Colon (tissue), 2 donors: Measurements from ENCODE around the gene CCND2.
"Not testable (repeated sequence)": the region's sequence is repeated elsewhere in the genome, so short reads cannot be mapped to it uniquely, and the experiment has no call there.

Experiments used
- FAIRE-seq: peaks from 2 replicates; lab custom pipeline; 2012; peaks lifted over from hg19 to GRCh38; lab: Jason Lieb, UNC
- donor health status: control.
- donor health status: control.

CCND2 gene

DNA sequence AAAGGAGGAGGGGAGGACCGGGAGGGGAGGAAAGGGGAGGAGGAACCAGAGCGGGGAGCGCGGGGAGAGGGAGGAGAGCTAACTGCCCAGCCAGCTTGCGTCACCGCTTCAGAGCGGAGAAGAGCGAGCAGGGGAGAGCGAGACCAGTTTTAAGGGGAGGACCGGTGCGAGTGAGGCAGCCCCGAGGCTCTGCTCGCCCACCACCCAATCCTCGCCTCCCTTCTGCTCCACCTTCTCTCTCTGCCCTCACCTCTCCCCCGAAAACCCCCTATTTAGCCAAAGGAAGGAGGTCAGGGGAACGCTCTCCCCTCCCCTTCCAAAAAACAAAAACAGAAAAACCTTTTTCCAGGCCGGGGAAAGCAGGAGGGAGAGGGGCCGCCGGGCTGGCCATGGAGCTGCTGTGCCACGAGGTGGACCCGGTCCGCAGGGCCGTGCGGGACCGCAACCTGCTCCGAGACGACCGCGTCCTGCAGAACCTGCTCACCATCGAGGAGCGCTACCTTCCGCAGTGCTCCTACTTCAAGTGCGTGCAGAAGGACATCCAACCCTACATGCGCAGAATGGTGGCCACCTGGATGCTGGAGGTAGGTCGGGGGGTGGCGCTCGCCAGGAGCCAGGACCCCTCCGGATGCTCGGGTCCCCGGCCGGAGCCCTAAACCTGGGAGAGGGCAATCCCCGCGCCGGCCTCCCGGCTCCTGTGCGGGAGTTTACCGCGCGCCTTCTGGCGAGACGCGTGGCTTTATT is at the start of gene CCND2:
Gene CCND2 (plus strand): TSS at position 111 of the 744 bp plus-strand sequence. CDS start 279 bp downstream, at position 390.
- FAIRE-seq: no peak

DNA sequence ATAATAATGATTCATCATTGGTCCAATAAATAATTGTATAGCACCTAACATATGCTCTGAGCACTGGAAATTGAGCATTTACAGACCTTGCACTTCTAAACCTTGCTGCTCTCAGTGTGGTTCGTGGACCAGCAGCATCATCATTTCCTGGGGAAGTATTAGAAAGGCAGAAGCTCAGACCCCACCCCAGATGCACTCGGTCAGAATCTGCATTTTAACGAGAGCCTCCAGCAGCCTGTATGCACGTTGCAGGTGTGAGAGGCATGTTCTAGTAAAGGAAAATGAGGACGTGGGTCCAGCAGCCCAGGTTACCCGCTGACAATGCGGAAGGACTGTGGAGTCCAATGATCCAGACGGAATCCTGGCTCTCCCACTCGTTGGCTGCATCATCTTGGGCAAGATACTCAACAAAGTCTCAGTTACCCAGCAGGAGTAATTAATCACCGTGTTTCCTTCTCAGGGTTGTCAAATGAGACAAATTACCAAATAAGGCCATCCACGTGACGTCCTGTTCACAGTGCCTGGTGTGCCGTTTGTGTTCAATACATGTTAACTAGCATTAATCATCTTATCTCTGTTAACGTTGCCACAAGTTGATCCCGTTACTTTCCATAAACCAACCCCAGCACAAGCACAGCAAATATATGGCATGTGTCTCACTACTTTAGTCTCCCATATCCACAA is 49.2 kb upstream of the CCND2 start:
- FAIRE-seq: no peak

DNA sequence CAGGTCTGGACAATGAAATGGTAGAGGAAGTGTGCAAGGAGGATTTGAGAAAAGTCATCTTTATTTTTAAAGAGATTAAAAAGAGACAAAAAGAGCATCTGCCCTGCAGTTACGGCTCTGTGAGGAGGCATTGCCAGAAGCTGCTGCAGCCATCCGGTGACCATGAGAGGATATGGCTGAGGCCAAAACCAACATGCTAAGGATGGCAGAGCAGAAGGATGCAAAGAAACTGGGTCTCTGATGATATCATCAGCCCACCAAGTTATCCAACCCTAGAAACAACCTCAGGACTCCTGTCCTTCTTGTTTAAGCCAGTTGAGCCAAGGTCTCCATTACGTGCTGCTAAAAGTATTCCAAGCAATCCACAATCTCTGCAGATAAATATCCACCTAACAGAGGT is 48.0 kb upstream of the CCND2 start:
- FAIRE-seq: no peak

DNA sequence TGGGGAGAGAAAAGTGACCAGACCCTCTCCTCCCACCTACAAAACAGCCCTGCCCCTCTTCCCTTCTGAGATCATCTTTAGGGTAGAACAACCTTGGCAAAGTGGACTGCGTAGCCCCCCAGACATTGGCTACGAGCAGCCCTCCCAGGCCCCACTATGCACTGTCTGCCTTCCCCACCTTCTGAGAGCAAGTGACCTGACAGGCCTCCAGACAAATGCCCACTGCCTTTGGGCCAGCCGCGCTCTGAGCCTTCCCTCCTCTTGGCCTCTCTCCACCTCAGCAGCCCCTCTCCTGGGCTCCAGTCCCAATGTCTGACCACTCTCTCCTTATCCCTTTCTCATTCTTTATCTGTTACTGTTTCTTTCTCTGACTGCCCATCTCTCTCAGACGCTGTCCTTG is 46.5 kb upstream of the CCND2 start:
- no peak for FAIRE-seq

DNA sequence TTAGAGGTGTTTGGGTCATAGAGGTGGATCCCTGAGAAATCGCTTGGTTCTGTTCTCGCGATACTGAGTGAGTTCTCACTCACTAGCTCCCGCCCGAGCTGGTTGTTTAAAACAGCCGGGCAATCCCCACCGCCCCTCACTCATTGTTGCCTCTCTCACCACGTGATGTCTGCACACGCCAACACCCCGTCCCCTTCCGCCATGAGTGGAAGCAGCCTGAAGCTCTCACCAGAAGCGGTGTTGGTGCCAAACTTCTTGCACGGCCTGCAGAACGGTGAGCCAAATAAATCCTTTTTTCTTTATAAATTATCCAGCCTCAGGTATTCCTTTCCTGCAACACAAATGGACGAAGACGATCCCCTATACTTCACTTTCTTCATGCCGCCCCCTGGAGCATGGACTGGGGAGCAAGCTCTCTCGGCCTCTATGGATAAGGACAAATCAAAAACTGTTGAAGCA is 45.4 kb upstream of the CCND2 start:
- FAIRE-seq: no peak

DNA sequence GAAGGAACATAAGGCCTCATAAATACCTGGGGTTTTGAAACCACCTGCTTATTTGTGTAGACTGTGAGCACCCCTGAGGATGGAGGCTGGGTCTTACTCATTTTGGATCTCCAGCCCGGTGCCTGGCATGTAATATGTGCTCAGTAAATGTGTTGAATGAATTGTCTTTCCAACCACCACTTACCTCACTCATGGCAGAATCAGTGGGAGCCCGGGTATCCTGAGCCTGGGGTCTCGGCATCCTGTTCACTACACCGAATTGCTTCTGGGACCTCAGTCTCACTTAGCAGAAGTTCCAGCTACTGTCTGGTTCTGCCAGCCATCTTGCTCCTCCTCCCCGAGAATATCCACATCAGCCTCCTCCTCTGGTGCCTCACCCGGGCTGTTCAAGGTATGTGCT is 43.0 kb upstream of the CCND2 start:
- no peak for FAIRE-seq

DNA sequence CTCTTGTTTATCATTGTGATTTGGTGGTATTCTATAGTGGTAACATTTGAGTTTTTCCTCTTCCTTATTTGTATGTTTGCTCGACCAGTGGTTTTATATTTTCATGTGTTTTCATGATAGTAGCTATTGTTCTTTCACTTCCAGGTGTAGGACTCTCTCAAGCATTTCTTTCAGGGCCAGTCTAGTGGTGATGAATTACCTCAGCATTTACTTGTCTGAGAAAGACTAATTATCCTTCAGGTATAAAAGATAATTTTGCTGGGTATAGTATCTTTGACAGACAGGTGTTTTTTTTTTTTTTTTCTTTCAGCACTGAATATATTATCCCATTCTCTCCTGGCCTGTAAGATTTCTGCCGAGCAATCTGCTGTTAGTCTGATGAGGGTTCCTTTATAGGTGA is 35.0 kb upstream of the CCND2 start:
- FAIRE-seq: no peak

DNA sequence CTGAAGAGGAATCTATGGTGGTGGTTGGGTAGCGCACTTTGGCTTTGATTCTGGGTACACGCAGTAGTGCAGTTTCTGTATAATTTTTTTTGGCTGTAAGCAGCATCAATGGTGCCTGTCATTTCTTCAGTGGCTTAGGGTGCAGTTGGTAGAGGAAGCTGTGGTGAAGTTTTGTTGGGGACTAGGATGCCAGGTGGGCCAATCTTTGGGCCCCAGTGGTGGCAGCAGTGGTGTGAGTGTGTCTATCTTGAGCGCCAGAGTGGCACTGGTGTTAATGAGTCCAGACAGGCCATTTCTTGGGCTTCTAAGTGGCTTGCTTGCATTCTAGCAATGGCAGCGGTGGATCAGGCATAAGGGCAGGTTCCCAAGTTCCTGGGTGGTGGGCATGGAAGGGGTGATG is 33.8 kb upstream of the CCND2 start:
- no peak for FAIRE-seq

DNA sequence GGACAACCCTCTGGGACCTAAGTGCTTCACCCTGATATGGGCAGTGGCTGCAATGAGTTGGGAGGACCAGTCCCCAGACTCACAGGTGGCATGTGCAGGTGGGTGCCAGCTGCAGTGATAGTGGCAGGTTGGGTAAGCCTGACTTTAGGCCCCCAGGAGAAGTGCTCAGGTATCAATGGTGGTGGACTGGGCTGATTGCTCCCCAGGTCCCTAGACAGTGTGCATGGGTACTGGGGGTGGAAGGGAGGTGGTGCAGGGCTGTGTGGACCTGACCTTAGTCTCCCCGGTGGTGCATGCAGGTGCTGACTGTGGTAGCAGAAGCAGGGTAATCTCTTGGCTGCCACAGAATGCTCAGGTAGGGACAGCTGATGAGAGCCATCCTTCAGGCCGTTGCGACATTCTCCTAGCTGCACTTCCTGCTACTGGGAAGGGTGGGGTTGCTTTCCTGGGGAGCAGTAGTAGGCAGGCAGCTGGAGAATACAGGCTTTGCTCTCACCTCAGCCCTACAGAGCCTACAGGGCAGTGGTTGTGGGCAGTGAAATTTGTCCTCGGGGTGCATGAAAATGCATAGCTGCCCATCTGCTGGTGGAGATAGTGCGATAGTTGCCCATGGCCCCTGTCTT is 33.3 kb upstream of the CCND2 start:
- FAIRE-seq: no peak

DNA sequence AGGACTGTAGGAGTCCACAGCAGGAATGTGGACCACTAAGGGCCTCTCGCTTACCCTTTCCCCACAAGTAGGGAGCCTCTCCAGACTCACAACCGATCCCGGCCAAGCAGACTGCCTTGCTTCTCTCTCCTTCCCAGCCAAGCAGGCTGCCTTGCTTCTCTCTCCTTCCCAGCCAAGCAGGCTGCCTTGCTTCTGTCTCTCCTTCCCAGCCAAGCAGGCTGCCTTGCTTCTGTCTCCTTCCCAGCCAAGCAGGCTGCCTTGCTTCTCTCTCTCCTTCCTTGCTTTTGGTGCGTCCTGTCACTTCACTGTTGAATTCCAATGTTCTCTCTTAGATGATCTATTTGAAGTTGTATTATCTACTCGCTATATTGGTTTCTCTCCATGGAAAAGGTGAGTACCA is 32.6 kb upstream of the CCND2 start:
- FAIRE-seq: no peak

DNA sequence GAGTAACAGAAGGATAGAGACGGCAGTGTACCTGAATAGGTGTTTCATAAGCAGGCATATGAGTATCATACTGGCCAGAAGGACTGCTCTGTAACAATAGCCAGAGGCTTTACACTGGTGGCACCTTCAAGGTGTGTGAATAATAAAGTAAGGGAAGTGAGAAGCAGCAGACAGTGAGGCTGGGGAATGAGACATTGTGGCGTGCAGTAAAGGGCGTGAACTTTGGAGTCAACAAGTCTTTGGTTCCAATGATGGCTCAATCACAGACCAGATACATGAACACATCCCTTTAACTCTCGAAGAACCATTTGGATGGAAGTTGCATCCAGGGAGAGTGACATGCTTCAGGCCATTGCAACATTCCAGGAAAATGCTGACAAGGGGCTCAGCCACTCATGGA is 32.0 kb upstream of the CCND2 start:
- no peak for FAIRE-seq

DNA sequence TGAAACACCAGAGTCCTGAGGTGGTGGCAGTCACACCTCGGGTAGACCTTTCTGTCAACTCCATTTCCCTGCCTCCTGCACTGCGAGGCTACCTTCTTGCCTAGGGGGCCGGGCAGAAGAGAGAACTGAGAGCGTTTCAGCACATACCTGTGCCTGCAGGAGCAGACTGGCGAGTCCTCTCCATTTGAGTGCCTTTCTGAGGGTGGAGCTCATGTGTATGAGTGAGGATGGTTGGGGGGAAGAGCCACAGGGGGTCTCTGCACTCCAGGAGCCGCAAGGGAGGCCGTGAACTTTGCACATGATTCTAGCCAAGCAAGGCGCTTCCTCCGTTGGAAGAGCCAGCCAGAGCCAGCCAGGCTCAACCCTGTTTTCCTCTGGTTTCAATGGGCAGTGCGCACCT is 31.0 kb upstream of the CCND2 start:
- no peak for FAIRE-seq

DNA sequence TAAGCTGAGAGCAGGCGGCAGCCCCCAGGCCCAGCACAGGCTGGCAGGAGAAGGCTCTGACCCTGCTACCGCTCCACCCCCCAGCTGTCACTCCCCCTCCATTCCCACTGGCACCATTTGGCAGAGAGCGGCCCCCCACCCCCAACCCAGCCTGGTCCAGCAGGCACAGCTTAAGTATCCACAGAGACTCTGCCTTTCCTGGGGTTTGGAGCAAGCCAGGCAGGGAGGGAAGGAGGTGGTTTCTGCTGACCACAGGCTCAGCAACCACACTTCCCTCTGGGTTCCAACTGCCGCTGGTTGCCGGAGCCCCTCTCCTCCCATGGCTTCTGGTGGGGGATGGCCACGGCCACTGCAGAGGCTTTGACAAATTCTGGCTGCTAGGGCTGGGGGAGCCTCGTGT is 30.5 kb upstream of the CCND2 start:
- FAIRE-seq: no peak

DNA sequence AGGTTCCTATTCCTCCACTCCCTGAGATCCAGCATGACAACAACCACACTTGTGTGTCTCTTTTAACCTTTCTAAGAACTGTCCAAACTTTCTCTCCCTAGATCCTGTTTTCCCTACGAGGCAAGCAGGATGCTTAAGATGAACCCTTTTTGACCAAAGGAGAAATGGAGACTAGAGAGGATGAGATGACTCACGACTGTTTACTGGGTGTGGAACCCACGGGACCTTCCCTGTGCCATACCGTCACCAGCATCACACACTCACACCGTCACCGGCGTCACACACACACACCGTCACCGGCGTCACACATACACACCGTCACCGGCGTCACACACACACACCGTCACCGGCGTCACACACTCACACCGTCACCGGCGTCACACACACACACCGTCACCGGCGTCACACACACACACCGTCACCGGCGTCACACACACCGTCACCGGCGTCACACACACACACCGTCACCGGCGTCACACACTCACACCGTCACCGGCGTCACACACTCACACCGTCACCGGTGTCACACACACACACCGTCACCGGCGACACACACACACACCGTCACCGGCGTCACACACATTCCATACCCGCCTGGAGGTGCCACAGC is 30.0 kb upstream of the CCND2 start:
- not testable (repeated sequence) for FAIRE-seq

DNA sequence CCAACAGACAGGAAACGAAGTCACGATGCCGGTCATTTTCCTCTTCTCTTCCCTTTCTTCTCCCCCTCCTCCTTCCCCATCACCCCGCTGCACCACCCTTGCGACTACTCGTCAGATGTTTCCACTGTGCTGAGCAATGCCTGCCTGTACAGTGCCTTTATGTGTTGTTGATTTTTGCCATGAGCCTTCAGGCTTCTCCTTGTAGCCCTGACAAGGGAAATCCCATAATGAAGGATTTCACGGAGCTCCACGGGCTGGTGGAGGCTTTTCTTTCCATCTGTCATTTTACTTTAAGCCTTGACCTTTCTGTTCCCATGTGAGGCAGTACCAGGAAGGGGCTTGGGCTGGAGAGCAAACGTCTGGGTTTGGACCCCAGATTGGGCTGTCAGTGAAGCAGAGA is 28.7 kb upstream of the CCND2 start:
- no peak for FAIRE-seq

DNA sequence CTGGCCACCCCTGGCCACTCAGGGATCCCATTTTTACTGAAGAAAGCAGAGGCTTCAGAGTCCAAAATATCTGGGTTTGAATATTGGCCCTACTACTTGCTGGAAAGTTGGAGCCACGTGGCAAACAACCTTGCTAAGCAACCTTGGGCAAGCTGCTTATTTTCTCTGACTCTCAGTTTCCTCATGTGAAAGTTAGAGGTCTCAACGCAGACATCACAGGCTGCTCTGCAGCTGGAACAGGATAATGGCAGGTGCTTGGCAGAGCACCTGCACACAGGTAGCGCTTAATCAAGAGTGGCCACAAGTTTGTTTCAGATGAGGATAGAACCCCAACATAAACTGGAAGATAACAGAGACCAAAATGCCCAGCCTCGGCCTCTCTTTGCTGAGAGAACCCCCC is 28.1 kb upstream of the CCND2 start:
- no peak for FAIRE-seq

DNA sequence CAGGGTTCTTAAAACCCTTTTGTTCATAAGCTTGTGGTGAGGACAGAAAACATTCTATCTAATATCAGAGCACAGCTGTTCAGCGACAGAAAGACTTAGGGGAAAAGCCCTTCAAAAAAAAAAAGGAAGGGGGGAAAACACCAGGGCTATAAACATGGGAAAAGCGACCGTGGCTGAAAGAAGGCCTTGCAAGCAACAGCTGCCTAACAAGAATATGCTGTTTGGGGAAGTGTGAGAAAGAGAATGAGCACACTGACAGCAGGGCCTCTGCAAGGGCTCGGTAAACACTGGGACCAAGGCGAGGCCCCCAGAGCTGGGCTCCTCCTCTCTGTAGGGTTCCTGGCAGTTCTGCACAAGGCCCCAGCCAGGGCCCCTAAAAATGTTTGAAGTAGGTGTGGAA is 27.4 kb upstream of the CCND2 start:
- no peak for FAIRE-seq

DNA sequence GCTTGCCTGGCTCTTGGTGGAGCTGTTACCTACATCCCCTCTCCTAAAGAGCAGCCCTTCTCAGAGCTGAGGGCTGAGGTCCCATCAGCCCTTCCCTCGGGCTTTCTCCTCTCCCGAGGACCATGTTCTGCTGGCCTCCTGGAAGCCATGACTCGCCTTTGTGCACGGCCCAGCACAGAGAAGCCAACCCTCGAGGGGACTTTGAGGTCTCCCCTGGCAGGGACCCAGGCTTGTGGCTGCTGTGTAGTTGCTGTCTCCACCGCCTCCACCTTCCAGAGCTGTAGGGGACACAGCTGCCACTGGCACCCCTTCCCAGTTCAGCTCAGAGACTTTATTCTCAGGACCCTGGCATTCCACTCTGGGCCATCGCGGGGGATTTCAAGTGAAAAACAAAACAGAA is 22.9 kb upstream of the CCND2 start:
- FAIRE-seq: no peak

DNA sequence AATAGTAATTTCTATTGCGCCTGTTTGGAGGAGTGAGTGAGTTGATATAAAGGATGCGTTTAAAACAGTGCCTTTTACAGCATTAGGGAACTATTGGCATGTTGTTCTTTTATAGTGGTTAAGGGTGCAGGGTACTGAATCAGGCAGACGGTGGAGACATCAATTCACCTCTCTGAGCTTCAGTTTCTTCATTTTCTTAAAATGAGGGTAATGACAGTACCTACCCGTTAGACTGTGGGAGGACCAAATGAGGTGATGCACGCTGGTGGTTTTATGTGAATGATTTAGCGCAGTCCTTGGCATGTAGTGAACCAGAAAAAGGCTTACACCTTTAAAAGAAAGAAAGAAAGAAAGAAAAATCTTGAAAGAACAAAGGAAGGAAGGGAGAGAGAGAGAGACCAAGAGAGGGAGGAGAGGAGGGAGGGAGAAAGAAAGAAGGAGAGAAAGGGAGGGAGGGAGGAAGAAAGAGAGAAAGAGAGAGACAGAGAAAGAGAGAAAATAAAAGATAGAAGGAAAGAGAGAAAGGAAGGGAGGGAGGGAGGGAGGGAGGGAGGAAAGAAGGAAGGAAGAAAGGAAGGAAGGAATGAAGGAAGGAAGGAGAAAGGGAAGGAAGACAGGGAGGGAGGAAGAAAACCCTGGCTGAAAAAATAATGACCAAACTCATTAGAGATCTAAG is 22.2 kb upstream of the CCND2 start:
- no peak for FAIRE-seq

DNA sequence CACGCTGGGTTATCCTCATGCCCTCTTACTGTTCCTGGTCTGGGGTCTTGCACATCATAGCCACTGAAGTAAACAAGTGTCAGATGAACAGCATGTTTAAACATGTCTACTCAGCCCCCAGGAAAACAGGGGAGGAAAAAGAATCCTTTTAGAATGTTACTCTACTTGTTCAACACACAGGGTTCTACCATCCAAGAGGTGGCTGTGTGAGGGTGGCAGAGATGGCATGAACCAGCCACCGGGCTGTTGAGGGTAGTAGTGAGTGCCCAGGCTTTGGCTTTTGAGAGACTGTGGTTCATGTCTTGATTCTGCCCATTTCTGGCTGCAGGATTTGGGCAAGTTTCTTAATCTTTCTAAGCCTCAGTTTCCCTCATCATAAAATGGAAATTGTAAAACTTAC is 21.6 kb upstream of the CCND2 start:
- no peak for FAIRE-seq

DNA sequence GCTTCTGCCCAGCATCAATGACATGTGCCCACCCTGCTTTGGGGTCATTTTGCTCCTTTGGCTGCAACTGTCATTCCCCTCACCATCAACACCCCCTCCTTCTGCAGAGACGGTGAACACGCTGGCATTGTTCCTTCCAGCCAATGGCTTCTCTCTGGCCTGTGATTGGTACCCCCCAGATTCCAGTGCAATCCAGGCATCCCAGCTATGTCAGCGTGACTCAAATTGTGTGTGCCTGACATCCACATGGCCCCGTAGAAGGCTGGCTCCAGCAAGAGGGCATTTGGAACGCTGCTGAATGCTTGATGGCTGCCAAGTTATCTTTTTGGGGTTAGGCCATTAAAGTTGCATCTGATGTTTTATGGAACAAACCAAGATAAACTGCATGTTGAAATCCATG is 21.0 kb upstream of the CCND2 start:
- FAIRE-seq: no peak

DNA sequence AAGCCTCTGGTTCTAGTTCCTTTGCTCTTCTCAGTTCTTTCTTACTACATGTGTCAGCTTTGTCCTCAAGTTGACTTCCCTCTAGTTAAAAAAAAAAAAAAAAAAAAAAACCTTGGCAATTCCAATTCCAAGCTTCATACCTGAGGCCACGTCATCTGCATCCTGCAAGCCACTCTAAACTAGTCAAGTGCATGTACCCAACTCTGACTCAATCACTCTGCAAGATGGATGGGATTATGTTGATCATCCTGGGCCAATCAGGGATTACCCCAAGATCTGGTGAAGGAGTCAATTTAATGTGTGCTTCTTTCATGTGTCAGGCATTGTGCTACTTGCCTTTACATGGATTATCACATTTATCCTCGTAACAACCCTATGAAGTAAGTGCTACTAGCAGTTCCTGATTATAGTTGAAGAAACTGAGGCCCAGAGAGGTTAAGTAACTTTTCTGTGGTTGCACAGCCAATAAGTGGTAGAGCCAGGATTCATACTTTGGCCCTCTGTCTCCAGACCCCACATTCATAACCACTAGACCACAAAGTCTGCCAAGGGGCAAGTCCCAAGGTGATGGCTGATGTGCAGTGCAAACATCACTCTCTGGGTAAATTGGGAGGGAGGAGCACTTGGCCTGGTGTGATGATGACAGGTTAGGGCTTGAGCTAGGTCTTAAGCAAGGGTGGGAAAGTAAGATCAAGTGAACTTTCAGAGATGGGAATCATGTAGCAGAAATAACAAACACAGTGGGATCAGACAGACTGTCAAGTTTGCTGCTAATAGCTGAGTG is 17.3 kb upstream of the CCND2 start:
- no peak for FAIRE-seq
